HCT116 (cell line): ENCODE measurements around the gene PTGES2. TPM values are rescaled to one million over a fixed set of nuclear protein-coding genes. Genes with fewer than 3 reads are reported as not detected.

Experiments
- ATAC-seq: fragments of 200-7000 bp; cut with Tn5 transposase; 2 replicates; pipeline ENCODE4 v1.9.1; 2020; ENCODE audit warnings: mild to moderate bottlenecking, moderate library complexity
- BruUV-seq: library from RNA; stranded (reverse); fragments of 400-500 nt; replicated peaks from 2 replicates; lab custom pipeline; 2021; lab: Mats Ljungman, UMichigan
- CTCF ChIA-PET: fragments of 300-600 bp; sonication (Branson Sonifier 250); formaldehyde crosslinking; loops from one replicate; lab custom pipeline; 2021; ENCODE audit warnings: antibody characterized with exemption; lab: Charles Lee
- POLR2A ChIA-PET: fragments of 300-600, 350-600 bp; sonication (Branson Sonifier 250); formaldehyde crosslinking; loops from one replicate; lab custom pipeline; 2021; ENCODE audit warnings: antibody characterized with exemption; lab: Charles Lee
- RAD21 ChIA-PET, 2 experiments: fragments of 300-600 bp; sonication (Branson Sonifier 250); formaldehyde crosslinking; loops; one replicate each; lab custom pipeline; 2023; ENCODE audit warnings: low total read pairs in 2 of 2; ENCODE audit not compliant: uncharacterized antibody in 2 of 2, unreplicated experiment in 2 of 2, low non-redundant PET in 1 of 2; lab: Charles Lee
- DNase-seq: peaks from one replicate; pipeline ENCODE4 v3.0.0-alpha.2; 2010; ENCODE audit warnings: low read depth, low spot score
- H2AFZ ChIP-seq: fragments of 200-600 bp; shearing (Covaris generic), sonication (generic); 2 replicates; pipeline ENCODE4 v1.6.1; 2017; ENCODE audit warnings: low read depth, mixed run types, mixed read lengths, antibody characterized with exemption, low read length; ENCODE audit not compliant: poor library complexity, severe bottlenecking
- H3K27ac ChIP-seq: 2 replicates; pipeline ENCODE4 v1.5.1; 2012; ENCODE audit warnings: low read depth, low read length
- H3K27me3 ChIP-seq: fragments of 200-600 bp; sonication (generic); 2 replicates; pipeline ENCODE4 v1.6.1; 2016; ENCODE audit warnings: mixed run types, low read length, mixed read lengths; ENCODE audit not compliant: insufficient read depth
- H3K36me3 ChIP-seq, 2 experiments: fragments of 200-500 bp in 1 of 2; fragments of 200-600 bp in 1 of 2; sonication (Bioruptor generic) in 1 of 2; sonication (generic) in 1 of 2; 2 replicates each; pipeline versions ENCODE4 v1.5.1 to v1.6.1; 2014 to 2016; ENCODE audit warnings: low read length in 2 of 2, inconsistent platforms in 1 of 2, mixed read lengths in 1 of 2, mixed run types in 1 of 2; ENCODE audit not compliant: insufficient read depth in 2 of 2, control insufficient read depth in 1 of 2
- H3K4me1 ChIP-seq, 2 experiments: fragments of 200-600 bp in 1 of 2; sonication (generic) in 1 of 2; 2 replicates each; pipeline versions ENCODE4 v1.5.1 to v1.6.1; 2012 to 2017; ENCODE audit warnings: low read length in 2 of 2, inconsistent platforms in 1 of 2, mild to moderate bottlenecking in 1 of 2, mixed read lengths in 1 of 2, mixed run types in 1 of 2, moderate library complexity in 1 of 2; ENCODE audit not compliant: insufficient read depth in 2 of 2, control insufficient read depth in 1 of 2
- H3K4me2 ChIP-seq: fragments of 200-600 bp; sonication (generic); 2 replicates; pipeline ENCODE4 v1.6.1; 2017; ENCODE audit warnings: mixed run types, low read length, mixed read lengths
- H3K4me3 ChIP-seq, 2 experiments: fragments of 200-600 bp in 1 of 2; sonication (generic) in 1 of 2; replicated peaks in 1 of 2; 2 replicates each; pipeline ENCODE4 v1.5.1; 2011 to 2016; ENCODE audit warnings: low read length in 2 of 2, control low read depth in 1 of 2, low read depth in 1 of 2, mild to moderate bottlenecking in 1 of 2, mixed read lengths in 1 of 2, mixed run types in 1 of 2
- H3K79me2 ChIP-seq: fragments of 200-600 bp; sonication (generic); 2 replicates; pipeline ENCODE4 v1.6.1; 2017; ENCODE audit warnings: mild to moderate bottlenecking, mixed run types, low read length, moderate library complexity, mixed read lengths; ENCODE audit not compliant: insufficient read depth
- H3K9ac ChIP-seq: fragments of 200-600 bp; sonication (generic); 2 replicates; pipeline ENCODE4 v1.6.1; 2016; ENCODE audit warnings: low read length, mixed read lengths
- H3K9me2 ChIP-seq: fragments of 200-600 bp; sonication (generic), shearing (Covaris generic); 2 replicates; pipeline ENCODE4 v1.6.1; 2017; ENCODE audit warnings: mixed run types, mild to moderate bottlenecking, moderate library complexity; ENCODE audit not compliant: insufficient read depth
- H3K9me3 ChIP-seq, 2 experiments: fragments of 200-500 bp in 1 of 2; fragments of 200-600 bp in 1 of 2; sonication (Bioruptor generic) in 1 of 2; sonication (generic) in 1 of 2; 2 replicates each; pipeline ENCODE4 v1.6.1; 2014 to 2017; ENCODE audit warnings: low read length in 2 of 2, mixed read lengths in 2 of 2, inconsistent platforms in 1 of 2, low read depth in 1 of 2, mild to moderate bottlenecking in 1 of 2, mixed run types in 1 of 2, moderate library complexity in 1 of 2; ENCODE audit not compliant: control insufficient read depth in 1 of 2, insufficient read depth in 1 of 2
- H4K20me1 ChIP-seq: fragments of 200-600 bp; sonication (generic), shearing (Covaris generic); 2 replicates; pipeline ENCODE4 v1.6.1; 2017; ENCODE audit warnings: mixed run types, mild to moderate bottlenecking, moderate library complexity; ENCODE audit not compliant: insufficient read depth
- ELF1 ChIP-seq: IDR thresholded peaks from 2 replicates; pipeline ENCODE4 v1.6.1; 2012; ENCODE audit warnings: low read depth, borderline replicate concordance
- POLR2A ChIP-seq: IDR thresholded peaks from 2 replicates; pipeline ENCODE4 v1.7.0; 2011; ENCODE audit warnings: borderline replicate concordance; ENCODE audit not compliant: insufficient read depth, insufficient read length; ENCODE audit errors: extremely low read depth
- POLR2AphosphoS5 ChIP-seq: IDR thresholded peaks from 2 replicates; pipeline ENCODE4 v1.6.1; 2011; ENCODE audit warnings: mild to moderate bottlenecking, low read depth, low read length, moderate library complexity
- RAD21 ChIP-seq: IDR thresholded peaks from 2 replicates; pipeline ENCODE4 v1.6.1; 2012; ENCODE audit warnings: low read depth, mild to moderate bottlenecking
- SIN3A ChIP-seq: IDR thresholded peaks from 2 replicates; pipeline ENCODE4 v1.6.1; 2012; ENCODE audit warnings: low read depth
- TCF7L2 ChIP-seq: IDR thresholded peaks from 2 replicates; pipeline ENCODE4 v1.7.0; 2011; ENCODE audit warnings: borderline replicate concordance, inconsistent platforms; ENCODE audit not compliant: insufficient read depth, insufficient read length; ENCODE audit errors: extremely low read depth
- YY1 ChIP-seq: IDR thresholded peaks from 2 replicates; pipeline ENCODE4 v1.6.1; 2011; ENCODE audit warnings: low read length, low read depth, moderate library complexity, mild to moderate bottlenecking; ENCODE audit not compliant: insufficient replicate concordance; ENCODE audit errors: extremely low read depth
- ZFX ChIP-seq: fragments of 450-650 bp; IDR thresholded peaks from 2 replicates; pipeline ENCODE4 v1.6.1; 2017
- intact Hi-C: fragments of 100-400 bp; cut with micrococcal nuclease; formaldehyde crosslinking; loops from 2 replicates; pipeline ENCODE4 v1.10.0; 2022
- total RNA-seq: library from RNA; stranded (reverse); gene quantifications from one replicate; pipeline ENCODE4 v1.2.1, GENCODE V29; 2021; ENCODE audit not compliant: unreplicated experiment
- TF ChIP-seq, protein P1 (sequence below), 3 experiments: fragments of 200-600 bp in 1 of 3; sonication (generic) in 1 of 3; IDR thresholded peaks in 2 of 3; conservative IDR thresholded peaks in 1 of 3; 2 replicates each; pipeline ENCODE4 v1.5.1; 2012 to 2017; ENCODE audit warnings: low read depth in 2 of 3, low read length in 2 of 3, antibody characterized with exemption in 1 of 3, borderline replicate concordance in 1 of 3, control low read depth in 1 of 3, mild to moderate bottlenecking in 1 of 3, mixed read lengths in 1 of 3, mixed run types in 1 of 3, moderate library complexity in 1 of 3; ENCODE audit not compliant: insufficient read depth in 1 of 3
- TF ChIP-seq, protein P2 (sequence below): IDR thresholded peaks from 2 replicates; pipeline ENCODE4 v1.6.1; 2011; ENCODE audit warnings: mild to moderate bottlenecking, low read length, moderate library complexity; ENCODE audit not compliant: insufficient replicate concordance; ENCODE audit errors: extremely low read depth
- TF ChIP-seq, protein P3 (sequence below): IDR thresholded peaks from 2 replicates; pipeline ENCODE4 v1.6.1; 2012
- TF ChIP-seq, protein P4 (sequence below): IDR thresholded peaks from 2 replicates; pipeline ENCODE4 v1.6.1; 2012

The PTGES2 gene
- total RNA-seq, 1 experiment from 2014 or later: 148 TPM

- no peak for TF ChIP-seq ZFX
- no peak for TF ChIP-seq TCF7L2
- TF ChIP-seq, protein P1, sequence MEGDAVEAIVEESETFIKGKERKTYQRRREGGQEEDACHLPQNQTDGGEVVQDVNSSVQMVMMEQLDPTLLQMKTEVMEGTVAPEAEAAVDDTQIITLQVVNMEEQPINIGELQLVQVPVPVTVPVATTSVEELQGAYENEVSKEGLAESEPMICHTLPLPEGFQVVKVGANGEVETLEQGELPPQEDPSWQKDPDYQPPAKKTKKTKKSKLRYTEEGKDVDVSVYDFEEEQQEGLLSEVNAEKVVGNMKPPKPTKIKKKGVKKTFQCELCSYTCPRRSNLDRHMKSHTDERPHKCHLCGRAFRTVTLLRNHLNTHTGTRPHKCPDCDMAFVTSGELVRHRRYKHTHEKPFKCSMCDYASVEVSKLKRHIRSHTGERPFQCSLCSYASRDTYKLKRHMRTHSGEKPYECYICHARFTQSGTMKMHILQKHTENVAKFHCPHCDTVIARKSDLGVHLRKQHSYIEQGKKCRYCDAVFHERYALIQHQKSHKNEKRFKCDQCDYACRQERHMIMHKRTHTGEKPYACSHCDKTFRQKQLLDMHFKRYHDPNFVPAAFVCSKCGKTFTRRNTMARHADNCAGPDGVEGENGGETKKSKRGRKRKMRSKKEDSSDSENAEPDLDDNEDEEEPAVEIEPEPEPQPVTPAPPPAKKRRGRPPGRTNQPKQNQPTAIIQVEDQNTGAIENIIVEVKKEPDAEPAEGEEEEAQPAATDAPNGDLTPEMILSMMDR (IDR thresholded peaks at IDR 0.05 in 2 of 3, conservative IDR thresholded peaks at IDR 0.05 in 1 of 3; ENCODE audit: borderline replicate concordance in 1 of 3, insufficient read depth in 1 of 3, low read depth in 2 of 3, low read length in 2 of 3): no peak
Observed at GRCh38 chr9:128163523-128164306, 36.2 kb upstream of the PTGES2 start (continued).

DNA sequence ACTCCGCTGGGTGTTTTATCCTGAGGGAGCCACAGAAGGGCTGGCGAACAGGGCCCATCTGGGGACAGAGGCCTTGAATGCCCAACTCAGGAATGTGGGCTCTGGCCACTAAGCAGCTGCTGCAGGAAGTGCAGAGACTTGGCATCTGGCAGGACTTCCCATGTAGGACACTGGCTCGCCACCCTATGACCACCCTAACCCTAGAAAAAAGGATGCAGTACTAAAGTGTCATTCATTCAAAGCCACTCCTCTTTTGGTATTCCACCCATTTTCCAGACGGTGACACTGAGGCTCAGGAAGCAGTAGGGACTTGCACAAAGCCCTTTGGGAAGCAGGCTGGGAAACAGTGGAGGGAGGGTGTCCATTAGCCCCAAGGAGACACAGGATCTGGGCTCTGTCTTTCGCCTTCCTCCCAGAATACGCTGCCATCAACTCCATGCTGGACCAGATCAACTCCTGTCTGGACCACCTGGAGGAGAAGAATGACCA, 35.5 kb upstream of the PTGES2 start:
- TF ChIP-seq POLR2A (no peak), SIN3A (no peak), ELF1 (no peak), POLR2AphosphoS5 (no peak), ZFX (no peak), RAD21 (no peak), YY1 (no peak)
- TF ChIP-seq, protein P2, sequence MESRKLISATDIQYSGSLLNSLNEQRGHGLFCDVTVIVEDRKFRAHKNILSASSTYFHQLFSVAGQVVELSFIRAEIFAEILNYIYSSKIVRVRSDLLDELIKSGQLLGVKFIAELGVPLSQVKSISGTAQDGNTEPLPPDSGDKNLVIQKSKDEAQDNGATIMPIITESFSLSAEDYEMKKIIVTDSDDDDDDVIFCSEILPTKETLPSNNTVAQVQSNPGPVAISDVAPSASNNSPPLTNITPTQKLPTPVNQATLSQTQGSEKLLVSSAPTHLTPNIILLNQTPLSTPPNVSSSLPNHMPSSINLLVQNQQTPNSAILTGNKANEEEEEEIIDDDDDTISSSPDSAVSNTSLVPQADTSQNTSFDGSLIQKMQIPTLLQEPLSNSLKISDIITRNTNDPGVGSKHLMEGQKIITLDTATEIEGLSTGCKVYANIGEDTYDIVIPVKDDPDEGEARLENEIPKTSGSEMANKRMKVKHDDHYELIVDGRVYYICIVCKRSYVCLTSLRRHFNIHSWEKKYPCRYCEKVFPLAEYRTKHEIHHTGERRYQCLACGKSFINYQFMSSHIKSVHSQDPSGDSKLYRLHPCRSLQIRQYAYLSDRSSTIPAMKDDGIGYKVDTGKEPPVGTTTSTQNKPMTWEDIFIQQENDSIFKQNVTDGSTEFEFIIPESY: no peak
- TF ChIP-seq, protein P3, sequence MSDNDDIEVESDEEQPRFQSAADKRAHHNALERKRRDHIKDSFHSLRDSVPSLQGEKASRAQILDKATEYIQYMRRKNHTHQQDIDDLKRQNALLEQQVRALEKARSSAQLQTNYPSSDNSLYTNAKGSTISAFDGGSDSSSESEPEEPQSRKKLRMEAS: no peak
- TF ChIP-seq, protein P1 (IDR thresholded peaks at IDR 0.05 in 2 of 3, conservative IDR thresholded peaks at IDR 0.05 in 1 of 3; ENCODE audit: borderline replicate concordance in 1 of 3, insufficient read depth in 1 of 3, low read depth in 2 of 3, low read length in 2 of 3): no peak
- TF ChIP-seq, protein P4, sequence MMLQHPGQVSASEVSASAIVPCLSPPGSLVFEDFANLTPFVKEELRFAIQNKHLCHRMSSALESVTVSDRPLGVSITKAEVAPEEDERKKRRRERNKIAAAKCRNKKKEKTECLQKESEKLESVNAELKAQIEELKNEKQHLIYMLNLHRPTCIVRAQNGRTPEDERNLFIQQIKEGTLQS: no peak
- Histone ChIP-seq H3K9ac (no peak overlapping the region), H3K4me1 (peaks cover 0 to 17% of the 10 kb centered on the region in 2 experiments; a peak in 2 of 4 replicates), H3K36me3 (peaks cover 12 to 21% of the 10 kb centered on the region in 2 experiments; a peak in 3 of 4 replicates), H2AFZ (no peak overlapping the region), H4K20me1 (no peaks in the 10 kb centered on the region), H3K27me3 (no peaks in the 10 kb centered on the region), H3K4me3 (no peak overlapping the region), H3K27ac (no peak overlapping the region), H3K9me2 (no peaks in the 10 kb centered on the region), H3K9me3 (no peaks in the 10 kb centered on the region), H3K79me2 (peaks cover 13% of the 10 kb centered on the region), H3K4me2 (no peak overlapping the region)
- no TSS peak for BruUV-seq
- DNase-seq (no peak), ATAC-seq (no peak)
- ChIA-PET CTCF (no interaction called here), POLR2A (no interaction called here), RAD21 (no interaction called here)
- intact Hi-C loops: no loop called here
